Right atrium auricular region (tissue), 2 donors: Measurements from ENCODE around the gene UBE2E2. TPM values are rescaled to one million over a fixed set of nuclear protein-coding genes. Genes with fewer than 3 reads are reported as not detected.

Experiments used
- DNase-seq: peaks from one replicate; pipeline ENCODE4 v3.0.0-alpha.2; 2019; ENCODE audit warnings: low spot score
- H3K27ac ChIP-seq, 2 donors: fragments of 200-600 bp; sonication (generic); 1 replicate in 1 of 2; 2 replicates in 1 of 2; pipeline ENCODE4 v1.5.1; 2016 to 2019
- H3K27me3 ChIP-seq, 2 donors: fragments of 200-600 bp; sonication (generic); one replicate each; pipeline versions ENCODE4 v1.5.1 to v1.6.0; 2017 to 2019
- H3K36me3 ChIP-seq: fragments of 200-600 bp; sonication (generic); one replicate; pipeline ENCODE4 v1.5.1; 2016
- H3K4me1 ChIP-seq, 2 donors: fragments of 200-600 bp; sonication (generic); one replicate each; pipeline versions ENCODE4 v1.5.1 to v1.6.0; 2017 to 2019
- H3K4me3 ChIP-seq, 2 donors: fragments of 200-600 bp; sonication (generic); 1 replicate in 1 of 2; 2 replicates in 1 of 2; pipeline ENCODE4 v1.5.1; 2017 to 2019; ENCODE audit warnings: mild to moderate bottlenecking in 1 of 2, moderate library complexity in 1 of 2
- H3K9me3 ChIP-seq, 2 donors: fragments of 200-600 bp; sonication (generic); one replicate each; pipeline ENCODE4 v1.5.1; 2019
- total RNA-seq, 2 donors: library from RNA; depleted of rRNA; stranded (reverse); fragments of >200 nt; gene quantifications; one replicate each; pipeline ENCODE4 v1.1.0, GENCODE V29; 2016
- TF ChIP-seq, protein P1 (sequence below), 2 donors: fragments of 200-600 bp; sonication (generic); IDR thresholded peaks; one replicate each; pipeline ENCODE4 v1.5.1; 2019; ENCODE audit warnings: antibody characterized with exemption in 2 of 2

The UBE2E2 gene
- total RNA-seq, 2 donors from 2014 or later = 31.0 to 36.7 TPM

DNA sequence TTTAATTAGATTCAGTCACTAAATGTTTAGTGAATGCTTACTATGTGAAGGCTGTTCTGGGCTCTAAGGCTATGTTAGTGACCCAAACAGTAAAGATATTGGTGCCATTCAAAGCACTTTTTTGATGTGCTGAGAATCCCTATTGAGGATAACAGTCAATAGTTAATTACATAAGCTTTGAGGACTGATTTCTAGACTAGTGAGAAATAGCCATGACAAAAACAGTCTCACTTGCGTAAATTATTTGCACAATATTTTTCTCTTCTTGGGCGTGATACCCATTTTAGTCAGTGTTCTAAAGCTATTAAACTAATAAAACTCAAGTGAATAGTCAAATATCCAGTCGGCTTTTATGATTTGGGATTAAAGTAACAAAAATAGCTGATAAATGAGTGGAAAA lies 74.6 kb downstream of the UBE2E2 start:
- no peaks in the 10 kb centered on the region for H3K36me3 ChIP-seq
- TF ChIP-seq, protein P1, sequence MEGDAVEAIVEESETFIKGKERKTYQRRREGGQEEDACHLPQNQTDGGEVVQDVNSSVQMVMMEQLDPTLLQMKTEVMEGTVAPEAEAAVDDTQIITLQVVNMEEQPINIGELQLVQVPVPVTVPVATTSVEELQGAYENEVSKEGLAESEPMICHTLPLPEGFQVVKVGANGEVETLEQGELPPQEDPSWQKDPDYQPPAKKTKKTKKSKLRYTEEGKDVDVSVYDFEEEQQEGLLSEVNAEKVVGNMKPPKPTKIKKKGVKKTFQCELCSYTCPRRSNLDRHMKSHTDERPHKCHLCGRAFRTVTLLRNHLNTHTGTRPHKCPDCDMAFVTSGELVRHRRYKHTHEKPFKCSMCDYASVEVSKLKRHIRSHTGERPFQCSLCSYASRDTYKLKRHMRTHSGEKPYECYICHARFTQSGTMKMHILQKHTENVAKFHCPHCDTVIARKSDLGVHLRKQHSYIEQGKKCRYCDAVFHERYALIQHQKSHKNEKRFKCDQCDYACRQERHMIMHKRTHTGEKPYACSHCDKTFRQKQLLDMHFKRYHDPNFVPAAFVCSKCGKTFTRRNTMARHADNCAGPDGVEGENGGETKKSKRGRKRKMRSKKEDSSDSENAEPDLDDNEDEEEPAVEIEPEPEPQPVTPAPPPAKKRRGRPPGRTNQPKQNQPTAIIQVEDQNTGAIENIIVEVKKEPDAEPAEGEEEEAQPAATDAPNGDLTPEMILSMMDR (IDR thresholded peaks at IDR 0.05) = no peak
- no peak overlapping the region for H3K4me3 ChIP-seq
- no peaks in the 10 kb centered on the region for H3K27me3 ChIP-seq
- H3K4me1 ChIP-seq = no peaks in the 10 kb centered on the region
- no peak overlapping the region for H3K27ac ChIP-seq
- no peaks in the 10 kb centered on the region for H3K9me3 ChIP-seq
- DNase-seq = no peak

DNA sequence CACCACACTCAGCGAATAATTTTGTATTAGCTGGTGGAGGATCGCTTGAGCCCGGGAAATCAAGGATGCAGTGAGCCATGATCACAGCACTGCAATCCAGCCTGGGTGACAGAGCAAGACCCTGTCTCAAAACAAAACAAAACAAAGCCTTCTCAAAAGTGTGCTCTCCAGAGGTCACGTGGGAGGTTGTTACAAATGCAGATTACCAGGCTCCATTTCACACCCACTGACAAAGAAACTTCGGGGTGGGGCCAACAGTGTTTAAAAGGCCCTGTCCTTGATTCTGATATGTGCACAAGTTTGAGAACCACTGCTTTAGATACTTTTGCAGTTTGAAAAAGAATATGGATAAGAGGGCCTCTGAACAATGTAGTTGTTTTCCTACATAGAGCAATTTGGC lies 80.5 kb downstream of the UBE2E2 start:
- Histone ChIP-seq H3K27me3 (no peaks in the 10 kb centered on the region), H3K4me1 (no peaks in the 10 kb centered on the region), H3K27ac (no peak overlapping the region), H3K4me3 (no peak overlapping the region), H3K9me3 (peaks cover 0 to 11% of the 10 kb centered on the region in 2 donors), H3K36me3 (no peaks in the 10 kb centered on the region)
- DNase-seq = no peak
- TF ChIP-seq, protein P1 (IDR thresholded peaks at IDR 0.05) = no peak

DNA sequence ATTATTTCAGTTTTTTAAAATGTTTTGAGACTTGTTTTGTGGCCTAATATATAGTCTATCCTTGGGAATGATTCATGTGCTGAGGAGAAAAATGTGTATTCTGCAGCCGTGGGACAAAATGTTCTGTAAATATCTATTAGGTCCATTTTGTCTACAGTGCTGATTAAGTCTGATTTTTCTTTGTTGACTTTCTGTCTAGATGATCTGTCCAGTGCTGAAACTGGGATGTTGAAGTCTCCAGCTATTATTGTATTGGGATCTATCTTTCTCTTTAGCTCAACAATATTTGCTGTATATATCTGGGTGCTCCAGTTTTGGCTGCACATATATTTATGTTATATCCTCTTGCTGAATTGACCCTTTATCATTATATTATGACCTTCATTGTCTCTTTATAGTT lies 85.2 kb downstream of the UBE2E2 start:
- no peak overlapping the region for H3K27ac ChIP-seq
- no peak for DNase-seq

DNA sequence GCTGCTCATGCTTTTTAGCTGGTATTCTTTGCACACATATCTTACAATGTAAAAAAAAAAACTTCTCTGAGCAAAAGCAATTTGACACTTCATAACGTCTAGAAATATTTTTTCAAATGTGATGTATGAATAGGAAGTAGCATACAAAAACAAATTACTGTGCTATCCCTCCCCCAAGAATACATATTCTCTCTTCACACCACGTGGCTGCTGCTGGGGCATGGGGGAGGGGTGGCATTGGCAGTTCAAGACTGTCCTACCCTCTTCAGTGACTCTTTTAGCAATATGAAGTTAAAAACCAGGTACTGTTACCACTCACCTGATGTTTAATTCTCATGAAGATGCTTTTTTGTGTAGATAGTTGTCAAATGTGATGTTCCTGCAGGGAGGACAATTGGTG lies 85.6 kb downstream of the UBE2E2 start:
- H3K9me3 ChIP-seq = peaks cover 0 to 11% of the 10 kb centered on the region in 2 donors
- H3K4me1 ChIP-seq = no peaks in the 10 kb centered on the region
- no peaks in the 10 kb centered on the region for H3K36me3 ChIP-seq
- H3K4me3 ChIP-seq = no peak overlapping the region
- DNase-seq = no peak
- H3K27me3 ChIP-seq = no peaks in the 10 kb centered on the region
- no peak overlapping the region for H3K27ac ChIP-seq
- TF ChIP-seq, protein P1 (IDR thresholded peaks at IDR 0.05) = no peak

More for the DNA sequence above, 85.2 kb downstream of the UBE2E2 start:
- no peaks in the 10 kb centered on the region for H3K36me3 ChIP-seq
- H3K9me3 ChIP-seq = peaks cover 0 to 11% of the 10 kb centered on the region in 2 donors
- TF ChIP-seq, protein P1 (IDR thresholded peaks at IDR 0.05) = no peak
- H3K4me1 ChIP-seq = no peaks in the 10 kb centered on the region
- no peak overlapping the region for H3K4me3 ChIP-seq
- no peaks in the 10 kb centered on the region for H3K27me3 ChIP-seq

DNA sequence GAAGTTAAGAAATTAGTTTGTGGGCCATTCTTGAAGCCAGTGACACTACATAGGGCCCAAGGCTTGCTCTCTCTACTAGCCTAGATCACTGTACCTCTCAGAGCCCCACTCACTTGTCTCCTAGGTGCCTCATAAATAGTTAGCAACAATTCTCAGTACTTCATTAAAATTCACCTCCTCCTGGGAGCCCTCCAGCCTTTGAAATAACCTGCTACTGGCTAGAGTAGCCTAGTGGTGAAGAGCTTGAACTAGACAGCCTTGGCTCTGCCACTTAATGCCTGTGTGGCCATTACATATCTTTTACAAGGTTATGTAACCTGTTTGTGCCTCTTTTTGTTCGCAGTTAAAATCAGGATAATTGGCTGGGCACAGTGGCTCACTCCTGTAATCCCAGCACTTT lies 89.3 kb downstream of the UBE2E2 start:
- no peaks in the 10 kb centered on the region for H3K36me3 ChIP-seq
- no peaks in the 10 kb centered on the region for H3K4me1 ChIP-seq
- no peak overlapping the region for H3K4me3 ChIP-seq
- H3K27ac ChIP-seq = no peak overlapping the region
- H3K27me3 ChIP-seq = no peaks in the 10 kb centered on the region
- H3K9me3 ChIP-seq = peaks cover 0 to 3% of the 10 kb centered on the region in 2 donors
- TF ChIP-seq, protein P1 (IDR thresholded peaks at IDR 0.05) = no peak
- DNase-seq = no peak

DNA sequence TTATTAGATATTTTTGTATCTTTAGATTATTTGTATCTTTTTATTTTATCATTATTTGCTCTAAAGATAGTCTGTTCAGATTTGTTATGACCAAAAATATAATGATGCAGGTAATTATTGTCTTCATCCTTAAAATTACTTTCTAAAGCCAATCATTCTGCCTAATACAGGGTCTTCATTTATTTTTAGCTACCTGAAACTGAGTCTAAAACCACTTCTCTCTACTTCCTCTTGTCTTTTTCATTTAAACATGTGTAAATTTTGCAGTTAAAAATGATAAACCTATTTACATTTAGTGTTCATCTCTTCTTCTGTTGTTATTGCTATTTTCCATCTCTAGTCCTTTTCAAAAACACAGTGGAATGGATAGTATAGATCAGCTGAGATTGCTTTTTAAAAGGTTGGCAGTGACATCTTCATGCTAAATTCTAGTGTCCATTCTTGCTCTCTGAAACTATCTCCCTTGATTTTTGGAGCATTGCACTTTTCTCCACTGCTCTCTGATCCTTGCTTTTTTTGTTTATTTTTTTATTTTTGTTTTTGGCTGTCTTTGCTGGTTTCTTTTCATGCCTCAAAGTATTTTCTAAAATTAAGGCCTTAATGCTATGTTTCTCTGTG lies 91.8 kb downstream of the UBE2E2 start:
- no peak overlapping the region for H3K4me3 ChIP-seq
- no peaks in the 10 kb centered on the region for H3K27me3 ChIP-seq
- no peaks in the 10 kb centered on the region for H3K4me1 ChIP-seq
- no peak for DNase-seq
- H3K27ac ChIP-seq = no peak overlapping the region
- H3K36me3 ChIP-seq = no peaks in the 10 kb centered on the region
- H3K9me3 ChIP-seq = no peaks in the 10 kb centered on the region
- TF ChIP-seq, protein P1 (IDR thresholded peaks at IDR 0.05) = no peak
